HepG2 (cell line): ENCODE data around the gene RNF123. TPM values are rescaled to one million over a fixed set of nuclear protein-coding genes. Genes with fewer than 3 reads are reported as not detected.

Source experiments
- AKNA ChIP-seq: sonication (generic); formaldehyde crosslinking; IDR thresholded peaks from 2 replicates; pipeline ENCODE4 v1.4.0; 2020; ENCODE audit warnings: missing genetic modification reagents, borderline replicate concordance
- HMG20B ChIP-seq: conservative IDR thresholded peaks from 2 replicates; pipeline ENCODE4 v1.6.1; 2016; ENCODE audit warnings: missing genetic modification reagents, missing compliant biosample characterization
- HMGXB4 ChIP-seq, 2 experiments: sonication (generic) in 1 of 2; formaldehyde crosslinking in 1 of 2; IDR thresholded peaks; 2 replicates each; pipeline versions ENCODE4 v1.4.0 to v1.6.1; 2018 to 2020; ENCODE audit warnings: missing genetic modification reagents in 2 of 2, borderline replicate concordance in 1 of 2, low read depth in 1 of 2, mild to moderate bottlenecking in 1 of 2, missing biosample characterization in 1 of 2
- IRX3 ChIP-seq: sonication (generic); formaldehyde crosslinking; IDR thresholded peaks from 2 replicates; pipeline ENCODE4 v1.8.1; 2023; ENCODE audit warnings: mild to moderate bottlenecking, low read depth, missing genetic modification reagents, borderline replicate concordance
- KMT2B ChIP-seq: IDR thresholded peaks from 2 replicates; pipeline ENCODE4 v1.6.1; 2016; ENCODE audit warnings: missing genetic modification reagents, missing compliant biosample characterization
- RBFOX2 ChIP-seq: fragments of 200-400 bp; formaldehyde crosslinking; IDR thresholded peaks from 2 replicates; pipeline ENCODE4 v1.6.1; 2017; ENCODE audit warnings: low read depth, mild to moderate bottlenecking, low read length
- RBM22 ChIP-seq: fragments of 200-400 bp; formaldehyde crosslinking; optimal IDR thresholded peaks from 2 replicates; pipeline ENCODE3; 2017; ENCODE audit warnings: mild to moderate bottlenecking, low read length, moderate library complexity
- REPIN1 ChIP-seq: sonication (generic); formaldehyde crosslinking; IDR thresholded peaks from 2 replicates; pipeline ENCODE4 v1.8.0; 2022; ENCODE audit warnings: missing genetic modification reagents, low read depth, mild to moderate bottlenecking, borderline replicate concordance
- SMAD1 ChIP-seq: sonication (generic); formaldehyde crosslinking; IDR thresholded peaks from 2 replicates; pipeline ENCODE4 v1.4.0; 2020; ENCODE audit warnings: missing genetic modification reagents, low read depth, mild to moderate bottlenecking, borderline replicate concordance
- TMF1 ChIP-seq: sonication (generic); formaldehyde crosslinking; IDR thresholded peaks from 2 replicates; pipeline ENCODE4 v1.8.1; 2022; ENCODE audit warnings: low read depth, missing genetic modification reagents
- TRAFD1 ChIP-seq: sonication (generic); formaldehyde crosslinking; IDR thresholded peaks from 2 replicates; pipeline ENCODE4 v1.5.1; 2020; ENCODE audit warnings: missing genetic modification reagents, mild to moderate bottlenecking, borderline replicate concordance
- ZBTB7B ChIP-seq: sonication (generic); formaldehyde crosslinking; IDR thresholded peaks from 2 replicates; pipeline ENCODE4 v1.4.0; 2020; ENCODE audit warnings: missing genetic modification reagents
- ZFYVE20 ChIP-seq: sonication (generic); formaldehyde crosslinking; IDR thresholded peaks from 2 replicates; pipeline ENCODE4 v1.8.0; 2023; ENCODE audit warnings: low read depth, mild to moderate bottlenecking, moderate library complexity, missing genetic modification reagents, borderline replicate concordance
- ZNF205 ChIP-seq: IDR thresholded peaks from 2 replicates; pipeline ENCODE4 v1.6.1; 2018; ENCODE audit warnings: missing biosample characterization, missing genetic modification reagents
- ZNF550 ChIP-seq: sonication (generic); formaldehyde crosslinking; IDR thresholded peaks from 2 replicates; pipeline ENCODE4 v1.4.0; 2020; ENCODE audit warnings: mild to moderate bottlenecking, missing genetic modification reagents, borderline replicate concordance
- polyA plus RNA-seq, 8 experiments: library from polyadenylated mRNA; depleted of rRNA in 3 of 8; stranded (reverse) in 7 of 8; unstranded in 1 of 8; fragments of >200 nt; fragmentation: Illumina TruSeq in 4 of 8; extraction: Trizol in 4 of 8; gene quantifications; 2 replicates each; pipeline versions ENCODE4 v1.2.1 to v1.2.3, GENCODE V29; 2011 to 2016; ENCODE audit warnings: low read depth in 4 of 8, missing spikeins in 1 of 8, mixed read lengths in 1 of 8; ENCODE audit not compliant: insufficient read depth in 1 of 8
- total RNA-seq, 5 experiments: library from RNA; depleted of rRNA; stranded (reverse); fragments of >200 nt; fragmentation: Illumina TruSeq; extraction: Trizol; gene quantifications; 2 replicates each; pipeline ENCODE4 v1.2.3, GENCODE V29; 2016; ENCODE audit warnings: low read depth in 1 of 5
- TF ChIP-seq, protein P1 (sequence below): sonication (generic); formaldehyde crosslinking; IDR thresholded peaks from 2 replicates; pipeline ENCODE4 v1.4.0; 2020; ENCODE audit warnings: low read depth, mild to moderate bottlenecking, missing genetic modification reagents

The RNF123 gene
- total and polyA plus RNA-seq, 2 of the 13 experiments (the other 11 are each of a cell fraction or from before 2014, with no cell fraction given), result 29.9 to 82.2 TPM

DNA sequence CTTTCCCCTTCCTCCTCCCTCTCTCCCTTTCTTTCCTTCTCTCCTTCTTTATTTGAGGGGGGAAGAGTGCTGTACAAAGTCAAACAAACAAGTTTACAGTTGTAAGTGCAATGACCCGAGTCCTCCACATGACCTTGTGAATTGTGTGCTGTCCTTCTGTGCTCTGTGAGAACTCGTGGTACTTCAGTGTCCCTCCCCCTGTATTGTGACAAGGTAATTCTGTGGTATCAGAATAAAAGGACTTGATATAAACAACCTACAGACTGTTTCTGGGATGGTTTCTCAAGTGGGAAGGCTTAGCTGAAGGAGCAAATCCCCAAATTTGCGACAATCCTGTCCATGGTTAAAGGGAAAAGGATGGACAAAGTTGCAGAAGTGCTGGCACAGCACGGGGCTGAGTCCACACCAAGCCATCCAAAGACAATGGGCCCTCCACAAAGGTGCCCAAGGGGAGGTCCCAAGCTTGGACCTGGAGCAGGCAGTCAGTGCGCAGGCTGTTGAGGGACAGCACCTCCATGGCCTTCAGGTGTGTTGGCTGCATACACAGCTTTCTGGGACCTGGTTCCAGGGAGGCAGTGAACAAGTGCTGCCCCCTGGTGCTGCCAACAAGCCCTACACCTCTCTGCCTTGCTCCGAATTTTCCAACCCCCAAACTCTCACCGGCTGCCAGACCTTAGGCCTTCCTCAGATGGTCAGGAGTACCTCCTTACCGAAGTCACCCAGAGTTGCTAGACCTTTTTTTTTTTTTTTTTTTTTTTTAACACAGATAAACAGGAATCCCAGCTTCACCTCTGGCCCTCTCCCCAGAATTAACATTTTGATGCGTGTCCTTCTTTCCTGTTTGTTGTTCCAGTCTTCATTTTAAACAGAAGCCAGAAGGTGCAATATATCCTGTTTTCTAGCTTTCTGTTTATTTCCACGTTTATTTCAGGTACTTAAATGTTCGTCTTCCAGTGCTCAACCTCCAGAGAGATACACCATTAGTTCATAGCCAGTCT, 17.8 kb upstream of the RNF123 start (continued):
- TF ChIP-seq AKNA (CRISPR knock-in tag), result no peak
- TF ChIP-seq TRAFD1 (CRISPR knock-in tag), result no peak
- TF ChIP-seq REPIN1, result no peak; the same call in 1 of the 2 replicates
- no peak for TF ChIP-seq SMAD1
- TF ChIP-seq ZNF205 (CRISPR knock-in tag), result peak; percentile 65; the same call in 1 of the 2 replicates
- TF ChIP-seq, protein P1, sequence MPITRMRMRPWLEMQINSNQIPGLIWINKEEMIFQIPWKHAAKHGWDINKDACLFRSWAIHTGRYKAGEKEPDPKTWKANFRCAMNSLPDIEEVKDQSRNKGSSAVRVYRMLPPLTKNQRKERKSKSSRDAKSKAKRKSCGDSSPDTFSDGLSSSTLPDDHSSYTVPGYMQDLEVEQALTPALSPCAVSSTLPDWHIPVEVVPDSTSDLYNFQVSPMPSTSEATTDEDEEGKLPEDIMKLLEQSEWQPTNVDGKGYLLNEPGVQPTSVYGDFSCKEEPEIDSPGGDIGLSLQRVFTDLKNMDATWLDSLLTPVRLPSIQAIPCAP, result no peak
- TF ChIP-seq HMGXB4 (CRISPR knock-in tag; IDR thresholded peaks at IDR 0.05; ENCODE audit: borderline replicate concordance in 1 of 2, low read depth in 1 of 2), result peak; percentile 74 to 75; a peak in 3 of 4 replicates
- no peak for TF ChIP-seq HMG20B (CRISPR knock-in tag)
- peak; percentile 19 for TF ChIP-seq RBM22
- TF ChIP-seq ZBTB7B (CRISPR knock-in tag), result no peak; the same call in 1 of the 2 replicates
- no peak for TF ChIP-seq ZNF550 (CRISPR knock-in tag)
- TF ChIP-seq IRX3, result no peak
- TF ChIP-seq TMF1 (CRISPR knock-in tag), result no peak
- no peak for TF ChIP-seq RBFOX2
- peak; percentile 36; the same call in 1 of the 2 replicates for TF ChIP-seq KMT2B (CRISPR knock-in tag)
- TF ChIP-seq ZFYVE20 (CRISPR knock-in tag), result no peak
